Measurements from ENCODE around the gene BRD1. TPM values are rescaled to one million over a fixed set of nuclear protein-coding genes. Genes with fewer than 3 reads are reported as not detected.

The BRD1 gene
- total RNA-seq, 4 donors from 2014 or later, result 15.6 to 25.2 (median 18.1) TPM

DNA sequence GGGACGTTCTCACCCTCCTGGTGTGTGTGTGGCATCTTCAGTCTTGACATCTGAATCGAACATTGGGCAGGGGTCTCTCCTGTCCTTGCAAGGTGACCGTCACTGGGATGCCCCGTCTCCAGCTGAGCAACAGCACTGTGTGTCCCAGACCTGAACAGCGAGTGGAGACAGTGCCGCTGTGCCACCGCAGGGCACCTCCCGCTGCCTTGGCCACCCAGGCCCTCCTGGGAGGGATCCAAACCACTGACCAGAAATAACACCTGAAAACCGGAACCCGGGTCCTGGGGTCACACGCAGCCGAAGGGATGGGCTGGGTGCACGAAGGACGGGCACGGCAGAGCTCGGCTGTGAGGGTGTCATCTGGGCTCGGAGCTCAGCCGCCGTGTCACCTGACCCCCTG is 102.2 kb downstream of the BRD1 start:
- Histone ChIP-seq H3K4me1 (no peaks in the 10 kb centered on the region), H3K27ac (no peak overlapping the region), H3K4me3 (no peak overlapping the region), H3K36me3 (no peaks in the 10 kb centered on the region), H3K27me3 (peaks cover 38 to 56% (median 46%) of the 10 kb centered on the region in 3 donors), H3K9me3 (no peaks in the 10 kb centered on the region)
- TF ChIP-seq, protein P1, sequence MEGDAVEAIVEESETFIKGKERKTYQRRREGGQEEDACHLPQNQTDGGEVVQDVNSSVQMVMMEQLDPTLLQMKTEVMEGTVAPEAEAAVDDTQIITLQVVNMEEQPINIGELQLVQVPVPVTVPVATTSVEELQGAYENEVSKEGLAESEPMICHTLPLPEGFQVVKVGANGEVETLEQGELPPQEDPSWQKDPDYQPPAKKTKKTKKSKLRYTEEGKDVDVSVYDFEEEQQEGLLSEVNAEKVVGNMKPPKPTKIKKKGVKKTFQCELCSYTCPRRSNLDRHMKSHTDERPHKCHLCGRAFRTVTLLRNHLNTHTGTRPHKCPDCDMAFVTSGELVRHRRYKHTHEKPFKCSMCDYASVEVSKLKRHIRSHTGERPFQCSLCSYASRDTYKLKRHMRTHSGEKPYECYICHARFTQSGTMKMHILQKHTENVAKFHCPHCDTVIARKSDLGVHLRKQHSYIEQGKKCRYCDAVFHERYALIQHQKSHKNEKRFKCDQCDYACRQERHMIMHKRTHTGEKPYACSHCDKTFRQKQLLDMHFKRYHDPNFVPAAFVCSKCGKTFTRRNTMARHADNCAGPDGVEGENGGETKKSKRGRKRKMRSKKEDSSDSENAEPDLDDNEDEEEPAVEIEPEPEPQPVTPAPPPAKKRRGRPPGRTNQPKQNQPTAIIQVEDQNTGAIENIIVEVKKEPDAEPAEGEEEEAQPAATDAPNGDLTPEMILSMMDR (IDR thresholded peaks at IDR 0.05 in 4 of 5, conservative IDR thresholded peaks at IDR 0.05 in 1 of 5), result no peak
- TF ChIP-seq POLR2A (IDR thresholded peaks at IDR 0.05), result no peak
- no peak for DNase-seq
- ATAC-seq, result no peak
- intact Hi-C loops (cut with DNase I; ENCODE audit: low total_unique reads) (no loop called here), in situ Hi-C loops (cut with MboI; ENCODE audit: low sequenced_read_pairs in 4 of 4) (no loop called here)

DNA sequence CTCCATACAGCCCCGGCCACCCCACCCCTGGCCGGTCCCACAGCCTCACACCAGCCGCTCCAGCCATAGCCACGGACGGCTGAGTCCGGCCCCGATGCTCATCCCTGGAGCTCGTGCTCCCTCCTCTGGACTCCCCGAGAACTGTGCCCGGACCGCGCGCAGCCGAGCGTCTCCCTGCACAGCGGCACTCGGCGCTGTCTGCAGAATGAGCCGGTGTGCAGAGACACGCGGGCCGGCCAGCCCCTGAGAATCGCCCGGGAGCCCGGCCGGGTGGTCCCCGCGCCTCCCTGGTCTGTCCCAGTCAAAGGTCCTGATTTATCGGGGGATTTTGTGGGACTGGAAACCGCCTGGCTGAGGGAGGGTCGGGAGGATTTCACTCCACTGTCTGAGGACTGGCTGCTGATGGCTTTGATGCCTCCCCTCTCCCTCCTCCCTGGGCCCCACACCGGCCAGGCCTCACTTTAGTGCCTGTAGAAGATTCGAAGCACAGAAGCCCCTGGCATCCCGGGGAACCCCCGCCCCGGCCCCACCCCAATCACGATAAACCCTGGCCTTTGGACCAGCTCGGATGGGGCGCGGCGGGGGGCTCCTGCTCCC is 102.7 kb downstream of the BRD1 start:
- peaks cover 36 to 53% (median 46%) of the 10 kb centered on the region in 3 donors for H3K27me3 ChIP-seq
- H3K27ac ChIP-seq, result no peak overlapping the region
- no peak for TF ChIP-seq POLR2A (IDR thresholded peaks at IDR 0.05)
- TF ChIP-seq, protein P1 (IDR thresholded peaks at IDR 0.05 in 4 of 5, conservative IDR thresholded peaks at IDR 0.05 in 1 of 5), result peak in 4 of 5 experiments; percentile 22 to 59 (median 46)
- H3K9me3 ChIP-seq, result no peaks in the 10 kb centered on the region
- no peaks in the 10 kb centered on the region for H3K4me1 ChIP-seq
- in situ Hi-C loops (cut with MboI; ENCODE audit: low sequenced_read_pairs in 4 of 4) (no loop called here), intact Hi-C loops (cut with DNase I; ENCODE audit: low total_unique reads) (no loop called here)
- H3K4me3 ChIP-seq, result peak overlapping the region; percentile 1 to 46 (median 38)
- H3K36me3 ChIP-seq, result no peaks in the 10 kb centered on the region
- ATAC-seq, result no peak
- no peak for DNase-seq

DNA sequence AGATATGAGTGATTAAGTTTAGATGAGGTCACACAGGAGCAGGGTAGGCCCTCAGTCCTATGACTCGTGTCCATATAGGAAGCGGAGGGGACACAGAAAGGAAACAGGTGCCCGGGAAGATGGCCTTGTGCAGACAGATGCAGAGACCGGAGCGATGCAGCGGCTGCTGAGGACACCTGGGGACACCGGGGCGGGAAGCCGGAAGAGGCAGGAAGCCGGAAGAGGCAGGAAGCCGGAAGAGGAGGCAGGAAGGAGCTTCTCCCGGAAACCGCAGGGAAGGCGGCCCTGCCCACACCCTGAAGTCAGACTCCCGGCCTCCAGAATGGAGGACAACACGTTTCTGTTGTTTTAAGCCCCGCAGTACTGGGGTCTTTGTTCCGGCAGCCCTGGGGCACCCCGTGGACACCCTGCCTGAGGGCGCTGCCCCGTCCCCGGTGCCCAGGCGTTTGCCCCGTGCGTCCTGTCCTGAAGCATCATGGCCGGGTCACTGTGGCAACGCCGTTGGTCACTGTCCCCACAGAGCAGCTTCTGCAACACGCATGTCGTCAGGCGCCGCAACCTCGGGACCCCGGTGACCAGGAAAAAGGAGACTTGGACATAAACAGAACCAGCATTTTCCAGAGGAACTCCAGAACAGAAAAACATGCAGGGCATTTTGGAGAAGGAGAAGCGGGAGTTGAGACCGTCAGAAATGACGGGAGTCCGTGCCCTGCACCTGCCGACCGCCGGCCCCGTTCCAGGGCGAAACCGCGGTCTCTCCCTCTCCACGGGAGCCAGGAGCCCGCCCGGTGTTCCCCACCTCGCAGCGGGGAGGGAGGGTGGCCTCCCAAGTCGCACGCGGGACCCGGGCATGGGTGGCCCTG is 103.4 kb downstream of the BRD1 start:
- intact Hi-C loops (cut with DNase I; ENCODE audit: low total_unique reads), result no loop called here
- Histone ChIP-seq H3K9me3 (no peaks in the 10 kb centered on the region), H3K4me1 (no peaks in the 10 kb centered on the region), H3K36me3 (no peaks in the 10 kb centered on the region), H3K4me3 (peak overlapping the region; percentile 1 to 46 (median 38)), H3K27ac (no peak overlapping the region), H3K27me3 (peaks cover 36 to 46% (median 45%) of the 10 kb centered on the region in 3 donors)
- no peak for TF ChIP-seq POLR2A (IDR thresholded peaks at IDR 0.05)
- TF ChIP-seq, protein P1 (IDR thresholded peaks at IDR 0.05 in 4 of 5, conservative IDR thresholded peaks at IDR 0.05 in 1 of 5), result no peak
- in situ Hi-C loops (cut with MboI; ENCODE audit: low sequenced_read_pairs in 4 of 4), result no loop called here
- DNase-seq (no peak), ATAC-seq (no peak)

DNA sequence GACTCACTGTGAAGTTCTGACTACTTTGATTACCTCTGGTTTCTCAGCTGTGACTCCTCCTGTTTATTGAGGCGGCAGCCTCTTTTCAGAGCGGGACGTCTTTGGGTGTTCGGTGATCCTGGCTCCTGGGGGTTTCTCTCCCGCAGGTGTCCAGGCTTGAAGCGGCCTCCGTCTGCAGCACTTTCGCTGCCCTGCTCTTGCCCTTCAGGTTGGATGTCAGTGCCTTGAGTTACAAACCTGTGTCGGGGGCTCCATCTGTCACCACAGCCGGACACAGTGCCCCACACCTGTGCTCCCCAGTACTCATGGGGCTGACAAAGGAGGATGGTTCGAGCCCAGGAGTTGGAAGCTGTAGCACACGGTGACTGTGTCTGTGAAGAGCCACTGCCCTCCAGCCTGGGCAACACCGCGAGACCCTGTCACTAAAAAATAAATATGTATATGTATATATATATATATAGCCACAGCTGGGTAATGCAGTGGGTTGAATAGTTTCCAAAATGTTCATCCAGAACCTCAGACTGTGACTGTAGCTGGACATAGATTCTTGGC is 104.1 kb downstream of the BRD1 start:
- Histone ChIP-seq H3K27ac (no peak overlapping the region), H3K36me3 (no peaks in the 10 kb centered on the region), H3K9me3 (no peaks in the 10 kb centered on the region), H3K4me3 (no peak overlapping the region), H3K4me1 (no peaks in the 10 kb centered on the region), H3K27me3 (peaks cover 33 to 43% (median 39%) of the 10 kb centered on the region in 3 donors)
- in situ Hi-C loops (cut with MboI; ENCODE audit: low sequenced_read_pairs in 4 of 4), result no loop called here
- intact Hi-C loops (cut with DNase I; ENCODE audit: low total_unique reads), result no loop called here
- no peak for TF ChIP-seq POLR2A (IDR thresholded peaks at IDR 0.05)
- TF ChIP-seq, protein P1 (IDR thresholded peaks at IDR 0.05 in 4 of 5, conservative IDR thresholded peaks at IDR 0.05 in 1 of 5), result no peak
- DNase-seq (no peak), ATAC-seq (no peak)

Other genes with a start within 250 kb of the BRD1 start
- gene ZBED4, start 26.0 kb upstream of the BRD1 start, total RNA-seq, result 1 to 10 TPM; 6.7 to 8.4 (median 7.5) TPM
- 1 to 10 TPM; 6.4 to 9.6 (median 8.2) TPM for gene ALG12, start 90.6 kb upstream of the BRD1 start, total RNA-seq
- gene CRELD2, start 90.8 kb upstream of the BRD1 start, total RNA-seq, result 10 to 100 TPM in 3 of 4 donors, 1 to 10 TPM in 1; 8.9 to 15.0 (median 13.0) TPM
- gene PIM3, start 132.9 kb upstream of the BRD1 start, total RNA-seq, result 100 to 1,000 TPM; 165 to 327 (median 188) TPM
- not detected for gene IL17REL, start 184.9 kb upstream of the BRD1 start, total RNA-seq
- gene TTLL8, start 230.4 kb upstream of the BRD1 start, total RNA-seq, result not detected

Measured in gastrocnemius medialis (tissue), 4 donors.